ENCODE measurements around the gene ENGASE.

ENGASE gene

GRCh38 chr17:79080761-79081290 is 6.2 kb downstream of the ENGASE start:
- Histone ChIP-seq H3K4me2 (ENCODE audit: low read depth, low read length, poor library complexity, severe bottlenecking) (no peak overlapping the region), H3K9me3 (ENCODE audit: insufficient read depth, low read depth, low read length) (no peaks in the 10 kb centered on the region), H3F3A (ENCODE audit: low read depth) (no peaks in the 10 kb centered on the region), H3K27me3 (ENCODE audit: insufficient read depth, low read length, poor library complexity, severe bottlenecking) (no peaks in the 10 kb centered on the region), H2AFZ (ENCODE audit: low read length) (no peak overlapping the region), H4K20me1 (ENCODE audit: insufficient read depth, low read length, poor library complexity, severe bottlenecking) (peaks cover 4% of the 10 kb centered on the region), H3K4me1 (ENCODE audit: insufficient read depth, low read length, poor library complexity, severe bottlenecking) (peaks cover 2% of the 10 kb centered on the region), H3K9me2 (replicated peaks; ENCODE audit: low read depth, low read length) (no peaks in the 10 kb centered on the region), H3K79me2 (ENCODE audit: insufficient read depth, low read length) (peaks cover 3% of the 10 kb centered on the region; the same call in 1 of the 2 replicates), H3K4me3 (ENCODE audit: low read length, poor library complexity, severe bottlenecking) (no peak overlapping the region), H3K36me3 (ENCODE audit: insufficient read depth, low read length) (peaks cover 14% of the 10 kb centered on the region; the same call in 1 of the 2 replicates), H3K9ac (ENCODE audit: low read depth, low read length, poor library complexity, severe bottlenecking) (no peak overlapping the region)
- no peak for TF ChIP-seq CTCF (conservative IDR thresholded peaks at IDR 0.05; ENCODE audit: low read length)
- TF ChIP-seq EZH2phosphoT487 (IDR thresholded peaks at IDR 0.05; ENCODE audit: borderline replicate concordance), result no peak

- Histone ChIP-seq H4K20me1 (ENCODE audit: insufficient read depth, low read length, poor library complexity, severe bottlenecking) (peaks cover 4% of the 10 kb centered on the region), H3K36me3 (ENCODE audit: insufficient read depth, low read length) (peaks cover 14% of the 10 kb centered on the region; the same call in 1 of the 2 replicates), H3K9me3 (ENCODE audit: insufficient read depth, low read depth, low read length) (no peaks in the 10 kb centered on the region), H3K9me2 (replicated peaks; ENCODE audit: low read depth, low read length) (no peaks in the 10 kb centered on the region), H3K4me3 (ENCODE audit: low read length, poor library complexity, severe bottlenecking) (no peak overlapping the region), H3F3A (ENCODE audit: low read depth) (no peaks in the 10 kb centered on the region), H3K79me2 (ENCODE audit: insufficient read depth, low read length) (no peaks in the 10 kb centered on the region), H3K4me2 (ENCODE audit: low read depth, low read length, poor library complexity, severe bottlenecking) (no peak overlapping the region), H3K27me3 (ENCODE audit: insufficient read depth, low read length, poor library complexity, severe bottlenecking) (no peaks in the 10 kb centered on the region), H2AFZ (ENCODE audit: low read length) (no peak overlapping the region), H3K9ac (ENCODE audit: low read depth, low read length, poor library complexity, severe bottlenecking) (no peak overlapping the region), H3K4me1 (ENCODE audit: insufficient read depth, low read length, poor library complexity, severe bottlenecking) (no peaks in the 10 kb centered on the region)
- no peak for TF ChIP-seq CTCF (conservative IDR thresholded peaks at IDR 0.05; ENCODE audit: low read length)
- TF ChIP-seq EZH2phosphoT487 (IDR thresholded peaks at IDR 0.05; ENCODE audit: borderline replicate concordance), result no peak
These were observed 7.1 kb downstream of the ENGASE start for GRCh38 chr17:79081571-79082276.

GRCh38 chr17:79082311-79083190 is 7.9 kb downstream of the ENGASE start:
- H3K4me1 ChIP-seq (ENCODE audit: insufficient read depth, low read length, poor library complexity, severe bottlenecking), result no peaks in the 10 kb centered on the region
- H3K27me3 ChIP-seq (ENCODE audit: insufficient read depth, low read length, poor library complexity, severe bottlenecking), result no peaks in the 10 kb centered on the region
- no peak overlapping the region for H3K4me2 ChIP-seq (ENCODE audit: low read depth, low read length, poor library complexity, severe bottlenecking)
- no peak overlapping the region for H3K4me3 ChIP-seq (ENCODE audit: low read length, poor library complexity, severe bottlenecking)
- H3K9me3 ChIP-seq (ENCODE audit: insufficient read depth, low read depth, low read length), result no peaks in the 10 kb centered on the region
- no peak overlapping the region for H2AFZ ChIP-seq (ENCODE audit: low read length)
- H3K9ac ChIP-seq (ENCODE audit: low read depth, low read length, poor library complexity, severe bottlenecking), result no peak overlapping the region
- no peaks in the 10 kb centered on the region for H3K79me2 ChIP-seq (ENCODE audit: insufficient read depth, low read length)
- peaks cover 14% of the 10 kb centered on the region; the same call in 1 of the 2 replicates for H3K36me3 ChIP-seq (ENCODE audit: insufficient read depth, low read length)
- H3F3A ChIP-seq (ENCODE audit: low read depth), result no peaks in the 10 kb centered on the region
- TF ChIP-seq CTCF (conservative IDR thresholded peaks at IDR 0.05; ENCODE audit: low read length) (peak; percentile 85), EZH2phosphoT487 (IDR thresholded peaks at IDR 0.05; ENCODE audit: borderline replicate concordance) (no peak)
- H3K9me2 ChIP-seq (replicated peaks; ENCODE audit: low read depth, low read length), result no peaks in the 10 kb centered on the region
- H4K20me1 ChIP-seq (ENCODE audit: insufficient read depth, low read length, poor library complexity, severe bottlenecking), result peaks cover 2% of the 10 kb centered on the region
